K562 (cell line): ENCODE measurements around the gene CD2.

ENCODE experiments used
- RB1 ChIP-seq: fragments of 450-650 bp; IDR thresholded peaks from 2 replicates; pipeline ENCODE4 v1.6.1; 2017; ENCODE audit warnings: low read depth, mild to moderate bottlenecking
- SIRT6 ChIP-seq: IDR thresholded peaks from one replicate; pipeline ENCODE4 v1.6.1; 2012; ENCODE audit warnings: low read depth, mild to moderate bottlenecking, control low read depth, inconsistent platforms, low read length, moderate library complexity
- ZKSCAN1 ChIP-seq: fragments of 150-350 bp; IDR thresholded peaks from 2 replicates; pipeline ENCODE4 v1.6.1; 2016; ENCODE audit warnings: low read depth, low read length
- ZNF584 ChIP-seq: fragments of 200-800 bp; sonication (Bioruptor generic); IDR thresholded peaks from 2 replicates; pipeline ENCODE4 v1.6.1; 2016; ENCODE audit warnings: low read depth, mild to moderate bottlenecking, missing genetic modification characterization, missing compliant biosample characterization

DNA sequence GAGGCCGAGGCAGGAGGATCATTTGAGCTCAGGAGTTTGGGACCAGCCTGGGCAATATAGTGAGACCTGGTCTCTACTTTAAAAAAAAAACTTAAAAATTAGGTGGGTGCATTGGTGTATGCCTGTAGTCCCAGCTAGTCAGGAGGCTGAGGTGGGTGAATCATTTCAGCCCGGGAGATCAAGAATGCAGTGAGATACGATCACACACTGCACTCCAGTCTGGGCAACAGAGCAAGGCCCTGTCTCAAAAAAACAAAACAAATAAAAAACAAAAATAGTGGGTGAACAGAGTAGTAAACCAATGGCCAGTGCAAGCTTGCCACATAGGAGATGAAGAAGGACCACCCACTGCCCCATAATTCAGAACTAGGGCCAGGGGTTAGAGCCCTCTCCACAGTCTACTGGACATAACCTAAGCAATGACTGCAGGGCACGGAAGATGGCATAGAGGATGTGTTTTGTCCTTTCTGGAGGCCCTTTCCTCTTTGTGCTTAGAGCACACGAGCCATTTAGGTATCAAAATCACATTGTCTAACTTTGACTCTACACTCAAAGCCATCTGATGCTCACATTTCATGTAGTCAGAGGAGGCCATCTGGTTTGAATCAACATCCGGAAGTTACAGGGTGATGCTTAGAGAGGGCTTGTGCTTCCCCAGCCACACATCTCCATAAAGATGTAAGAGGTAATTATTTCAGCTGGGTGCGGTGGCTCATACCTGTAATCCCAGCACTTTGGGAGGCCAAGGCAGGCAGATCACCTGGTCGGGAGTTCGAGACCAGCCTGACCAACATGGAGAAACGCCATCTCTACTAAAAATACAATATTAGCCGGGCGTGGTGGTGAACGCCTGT is 12.6 kb downstream of the CD2 start:
- no peak for TF ChIP-seq RB1
- no peak for TF ChIP-seq ZKSCAN1
- TF ChIP-seq ZNF584 (CRISPR knock-in tag), result no peak
- no peak for TF ChIP-seq SIRT6
